OCI-LY3 (cell line): ENCODE data around the gene PLOD1.

Experiments used
- H2AFZ ChIP-seq: fragments of 200-600, 300-600 bp; shearing (Covaris generic); 2 replicates; pipeline ENCODE4 v1.6.0; 2014; ENCODE audit warnings: antibody characterized with exemption, low read depth, low read length
- H3K27ac ChIP-seq: fragments of 200-600, 300-600 bp; sonication (generic); 2 replicates; pipeline ENCODE4 v1.5.1; 2014; ENCODE audit warnings: mild to moderate bottlenecking, low read length, moderate library complexity, mixed read lengths
- H3K27me3 ChIP-seq: fragments of 200-600, 300-600 bp; sonication (generic); 2 replicates; pipeline ENCODE4 v1.6.1; 2014; ENCODE audit warnings: low read depth, low read length, mixed read lengths
- H3K36me3 ChIP-seq: fragments of 200-600, 300-600 bp; sonication (generic); replicated peaks from 2 replicates; pipeline ENCODE3; 2014; ENCODE audit warnings: low read depth, low read length, mixed read lengths
- H3K4me1 ChIP-seq: fragments of 300-600, 200-600 bp; sonication (generic); 2 replicates; pipeline ENCODE4 v1.6.1; 2014; ENCODE audit warnings: low read length, mixed read lengths
- H3K4me2 ChIP-seq: fragments of 200-600, 300-600 bp; sonication (generic); 2 replicates; pipeline ENCODE4 v1.6.1; 2014; ENCODE audit warnings: low read length, mixed read lengths
- H3K4me3 ChIP-seq: fragments of 300-600, 200-600 bp; sonication (generic); 2 replicates; pipeline ENCODE4 v1.5.1; 2014; ENCODE audit warnings: antibody characterized with exemption, mild to moderate bottlenecking, low read length, moderate library complexity
- H3K79me2 ChIP-seq: fragments of 300-600, 200-600 bp; shearing (Covaris generic); 2 replicates; pipeline ENCODE4 v1.6.1; 2014; ENCODE audit warnings: mild to moderate bottlenecking, low read length, mixed read lengths
- H3K9ac ChIP-seq: fragments of 300-600, 200-600 bp; shearing (Covaris generic); 2 replicates; pipeline ENCODE4 v1.6.0; 2014; ENCODE audit warnings: mild to moderate bottlenecking, low read length, moderate library complexity
- H3K9me3 ChIP-seq: fragments of 200-600, 300-600 bp; shearing (Covaris generic); 2 replicates; pipeline ENCODE4 v1.6.1; 2014; ENCODE audit warnings: low read length, mixed read lengths; ENCODE audit not compliant: insufficient read depth
- H4K20me1 ChIP-seq: fragments of 200-600, 300-600 bp; sonication (generic); 2 replicates; pipeline ENCODE4 v1.6.1; 2016; ENCODE audit warnings: low read length, mixed read lengths; ENCODE audit not compliant: insufficient read depth
- EZH2phosphoT487 ChIP-seq: fragments of 200-600 bp; shearing (Covaris generic); IDR thresholded peaks from 2 replicates; pipeline ENCODE4 v1.6.1; 2018; ENCODE audit warnings: antibody characterized with exemption, mixed run types, low read depth
- TF ChIP-seq, protein P1 (sequence below): fragments of 200-600, 300-600 bp; sonication (generic); IDR thresholded peaks from 2 replicates; pipeline ENCODE4 v1.5.1; 2014; ENCODE audit warnings: antibody characterized with exemption, low read length, low read depth

Gene PLOD1

DNA sequence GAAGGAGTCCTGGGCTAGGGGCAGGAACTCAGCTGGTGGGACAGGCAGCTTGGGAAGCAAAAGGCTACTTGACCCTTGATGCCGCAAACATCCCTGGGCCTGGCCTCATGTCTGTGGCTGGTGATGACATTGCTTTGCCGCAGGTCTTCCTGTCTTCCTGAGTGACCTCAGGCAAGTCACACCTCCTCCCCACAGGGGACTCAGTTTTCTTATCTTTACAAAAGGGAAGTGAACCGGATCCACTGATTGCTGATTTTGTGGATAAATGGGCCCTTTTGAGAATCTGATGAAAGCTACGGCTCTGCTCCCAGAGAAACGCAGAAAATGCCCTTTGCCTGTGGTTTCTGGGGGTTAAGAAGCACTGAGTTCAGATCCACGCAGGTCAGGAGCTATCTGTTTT is 20.7 kb downstream of the PLOD1 start:
- no peak for TF ChIP-seq EZH2phosphoT487
- TF ChIP-seq, protein P1, sequence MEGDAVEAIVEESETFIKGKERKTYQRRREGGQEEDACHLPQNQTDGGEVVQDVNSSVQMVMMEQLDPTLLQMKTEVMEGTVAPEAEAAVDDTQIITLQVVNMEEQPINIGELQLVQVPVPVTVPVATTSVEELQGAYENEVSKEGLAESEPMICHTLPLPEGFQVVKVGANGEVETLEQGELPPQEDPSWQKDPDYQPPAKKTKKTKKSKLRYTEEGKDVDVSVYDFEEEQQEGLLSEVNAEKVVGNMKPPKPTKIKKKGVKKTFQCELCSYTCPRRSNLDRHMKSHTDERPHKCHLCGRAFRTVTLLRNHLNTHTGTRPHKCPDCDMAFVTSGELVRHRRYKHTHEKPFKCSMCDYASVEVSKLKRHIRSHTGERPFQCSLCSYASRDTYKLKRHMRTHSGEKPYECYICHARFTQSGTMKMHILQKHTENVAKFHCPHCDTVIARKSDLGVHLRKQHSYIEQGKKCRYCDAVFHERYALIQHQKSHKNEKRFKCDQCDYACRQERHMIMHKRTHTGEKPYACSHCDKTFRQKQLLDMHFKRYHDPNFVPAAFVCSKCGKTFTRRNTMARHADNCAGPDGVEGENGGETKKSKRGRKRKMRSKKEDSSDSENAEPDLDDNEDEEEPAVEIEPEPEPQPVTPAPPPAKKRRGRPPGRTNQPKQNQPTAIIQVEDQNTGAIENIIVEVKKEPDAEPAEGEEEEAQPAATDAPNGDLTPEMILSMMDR: no peak
- H3K36me3 ChIP-seq: no peaks in the 10 kb centered on the region

GRCh38 chr1:11957398-11957797 is 22.9 kb downstream of the PLOD1 start:
- H3K4me3 ChIP-seq: no peak overlapping the region
- no peak overlapping the region for H3K4me2 ChIP-seq
- H3K27me3 ChIP-seq: no peaks in the 10 kb centered on the region
- H3K9ac ChIP-seq: no peak overlapping the region
- no peaks in the 10 kb centered on the region for H3K36me3 ChIP-seq
- no peaks in the 10 kb centered on the region for H3K4me1 ChIP-seq
- no peak overlapping the region for H3K27ac ChIP-seq
- no peaks in the 10 kb centered on the region for H3K9me3 ChIP-seq
- no peaks in the 10 kb centered on the region for H3K79me2 ChIP-seq
- TF ChIP-seq, protein P1: no peak
- TF ChIP-seq EZH2phosphoT487: no peak
- no peaks in the 10 kb centered on the region for H4K20me1 ChIP-seq
- no peak overlapping the region for H2AFZ ChIP-seq

More for the DNA sequence above, 20.7 kb downstream of the PLOD1 start:
- Histone ChIP-seq H3K9ac (no peak overlapping the region), H3K27ac (no peak overlapping the region), H3K4me3 (no peak overlapping the region), H3K9me3 (no peaks in the 10 kb centered on the region), H3K4me1 (no peaks in the 10 kb centered on the region), H3K79me2 (no peaks in the 10 kb centered on the region), H4K20me1 (no peaks in the 10 kb centered on the region), H3K4me2 (no peak overlapping the region), H3K27me3 (no peaks in the 10 kb centered on the region), H2AFZ (no peak overlapping the region)

- H3K9me3 ChIP-seq: no peaks in the 10 kb centered on the region
- no peaks in the 10 kb centered on the region for H3K79me2 ChIP-seq
- H3K4me1 ChIP-seq: no peaks in the 10 kb centered on the region
- H3K27me3 ChIP-seq: no peaks in the 10 kb centered on the region
- H3K27ac ChIP-seq: no peak overlapping the region
- H4K20me1 ChIP-seq: no peaks in the 10 kb centered on the region
- H3K4me3 ChIP-seq: no peak overlapping the region
- H3K9ac ChIP-seq: no peak overlapping the region
- no peak overlapping the region for H3K4me2 ChIP-seq
- no peaks in the 10 kb centered on the region for H3K36me3 ChIP-seq
- TF ChIP-seq EZH2phosphoT487: no peak
- TF ChIP-seq, protein P1: no peak
- H2AFZ ChIP-seq: no peak overlapping the region
Observed at GRCh38 chr1:11957897-11958296, 23.4 kb downstream of the PLOD1 start.

- no peak overlapping the region for H3K9ac ChIP-seq
- H3K4me3 ChIP-seq: no peak overlapping the region
- no peak for TF ChIP-seq EZH2phosphoT487
- TF ChIP-seq, protein P1: no peak
- no peaks in the 10 kb centered on the region for H3K79me2 ChIP-seq
- H3K27me3 ChIP-seq: no peaks in the 10 kb centered on the region
- H2AFZ ChIP-seq: no peak overlapping the region
- H3K36me3 ChIP-seq: peaks cover 3% of the 10 kb centered on the region
- H3K4me1 ChIP-seq: no peaks in the 10 kb centered on the region
- no peaks in the 10 kb centered on the region for H4K20me1 ChIP-seq
- no peak overlapping the region for H3K27ac ChIP-seq
- no peaks in the 10 kb centered on the region for H3K9me3 ChIP-seq
- H3K4me2 ChIP-seq: no peak overlapping the region
Observed at GRCh38 chr1:11960276-11960675, 25.8 kb downstream of the PLOD1 start.
